GM23248 (cell line): ENCODE data around the gene WNT7B. TPM values are rescaled to one million over a fixed set of nuclear protein-coding genes. Genes with fewer than 3 reads are reported as not detected.

Experiments used
- DNase-seq: peaks from one replicate; pipeline ENCODE4 v3.0.0-alpha.2; 2015
- H2AFZ ChIP-seq: fragments of 200-600 bp; sonication (generic); 2 replicates; pipeline ENCODE4 v1.6.1; 2016; ENCODE audit warnings: antibody characterized with exemption
- H3F3A ChIP-seq: fragments of 200-600 bp; sonication (generic); 2 replicates; pipeline ENCODE4 v1.6.1; 2016; ENCODE audit warnings: mild to moderate bottlenecking, antibody characterized with exemption, mixed run types; ENCODE audit not compliant: insufficient read depth
- H3K27ac ChIP-seq: fragments of 200-600 bp; sonication (generic); 2 replicates; pipeline ENCODE4 v1.5.1; 2016; ENCODE audit warnings: mild to moderate bottlenecking
- H3K27me3 ChIP-seq: fragments of 200-600 bp; sonication (generic); replicated peaks from 2 replicates; pipeline ENCODE4 v1.6.1; 2016; ENCODE audit warnings: mild to moderate bottlenecking; ENCODE audit not compliant: insufficient read depth
- H3K36me3 ChIP-seq: fragments of 200-600 bp; sonication (generic); 2 replicates; pipeline ENCODE4 v1.6.1; 2016; ENCODE audit warnings: low read depth, mild to moderate bottlenecking
- H3K4me1 ChIP-seq: fragments of 200-600 bp; sonication (generic); 2 replicates; pipeline ENCODE4 v1.6.1; 2016; ENCODE audit warnings: mild to moderate bottlenecking; ENCODE audit not compliant: insufficient read depth
- H3K4me2 ChIP-seq: fragments of 200-600 bp; sonication (generic); one replicate; pipeline ENCODE4 v1.6.1; 2016; ENCODE audit warnings: mild to moderate bottlenecking; ENCODE audit not compliant: unreplicated experiment
- H3K4me3 ChIP-seq: fragments of 200-600 bp; sonication (generic); 2 replicates; pipeline ENCODE4 v1.5.1; 2016; ENCODE audit warnings: mild to moderate bottlenecking
- H3K79me2 ChIP-seq: fragments of 200-600 bp; sonication (generic); 2 replicates; pipeline ENCODE4 v1.6.1; 2016; ENCODE audit warnings: mild to moderate bottlenecking; ENCODE audit not compliant: insufficient read depth
- H3K9ac ChIP-seq: fragments of 200-600 bp; sonication (generic); 2 replicates; pipeline ENCODE4 v1.6.1; 2016; ENCODE audit warnings: mild to moderate bottlenecking
- H3K9me2 ChIP-seq: fragments of 200-600 bp; sonication (generic); 2 replicates; pipeline ENCODE4 v1.6.1; 2016; ENCODE audit warnings: mixed run types, mild to moderate bottlenecking, moderate library complexity; ENCODE audit not compliant: insufficient read depth
- H3K9me3 ChIP-seq: fragments of 200-600 bp; sonication (generic); one replicate; pipeline ENCODE4 v1.6.1; 2017; ENCODE audit warnings: low read depth
- H4K20me1 ChIP-seq: fragments of 200-600 bp; sonication (generic); 2 replicates; pipeline ENCODE4 v1.6.0; 2016; ENCODE audit not compliant: insufficient read depth
- EZH2 ChIP-seq: fragments of 200-600 bp; sonication (generic); IDR thresholded peaks from 2 replicates; pipeline ENCODE4 v1.6.1; 2018; ENCODE audit warnings: antibody characterized with exemption, mild to moderate bottlenecking; ENCODE audit not compliant: insufficient read depth, poor library complexity, severe bottlenecking
- EZH2phosphoT487 ChIP-seq: fragments of 200-600 bp; sonication (generic); IDR thresholded peaks from 2 replicates; pipeline ENCODE4 v1.6.1; 2018; ENCODE audit warnings: antibody characterized with exemption, moderate library complexity, mild to moderate bottlenecking, low read depth; ENCODE audit not compliant: insufficient read depth
- WGBS, 2 experiments: methylation state at CpG; one replicate each; pipeline ENCODE4 v1.1.6; 2015 to 2017; ENCODE audit warnings: low lambda C conversion rate in 2 of 2, low coverage in 1 of 2; ENCODE audit errors: missing lambda C conversion rate in 2 of 2; 5-methylcytosine and 5-hydroxymethylcytosine counted together
- in situ Hi-C: fragments of 300-500 bp; cut with MboI; formaldehyde crosslinking; loops from 2 replicates; pipeline ENCODE4 v1.15.0; 2020
- polyA plus RNA-seq: library from polyadenylated mRNA; unstranded; fragments of >200 nt; fragmentation: Nextera tagmentation; extraction: Ambion mirVana; gene quantifications from 2 replicates; pipeline ENCODE4 v1.2.1, GENCODE V29; 2016
- total RNA-seq: library from RNA; depleted of rRNA; stranded (reverse); fragments of >200 nt; shearing (Covaris generic); gene quantifications from 2 replicates; pipeline ENCODE4 v1.2.3, GENCODE V29; 2014

Gene WNT7B
- total and polyA plus RNA-seq, 2 experiments from 2014 or later = not detected

GRCh38 chr22:46017166-46017565 is 40.2 kb upstream of the WNT7B start:
- no peaks in the 10 kb centered on the region for H4K20me1 ChIP-seq
- in situ Hi-C loops = no loop called here
- DNase-seq = peak; percentile 63

GRCh38 chr22:46013460-46014416 is 36.8 kb upstream of the WNT7B start:
- 1 to 2% methylated on average over 39 to 56 of the region's 56 CpGs for WGBS, 2 experiments
- H3K4me1 ChIP-seq = peaks cover 32% of the 10 kb centered on the region
- no peaks in the 10 kb centered on the region for H3K9me3 ChIP-seq
- H3K27me3 ChIP-seq = no peaks in the 10 kb centered on the region
- H3K27ac ChIP-seq = peak overlapping the region; percentile 98
- H3K79me2 ChIP-seq = peaks cover 46% of the 10 kb centered on the region
- no peaks in the 10 kb centered on the region for H3K9me2 ChIP-seq
- peak overlapping the region; percentile 77 for H3K4me3 ChIP-seq
- TF ChIP-seq EZH2phosphoT487 = no peak
- TF ChIP-seq EZH2 = no peak
- in situ Hi-C loops = no loop called here
- peak; percentile 99 for DNase-seq
- H2AFZ ChIP-seq = peak overlapping the region; percentile 66
- H3F3A ChIP-seq = peaks cover 33% of the 10 kb centered on the region
- peak overlapping the region; percentile 89 for H3K4me2 ChIP-seq
- H4K20me1 ChIP-seq = no peaks in the 10 kb centered on the region
- peak overlapping the region; percentile 96 for H3K9ac ChIP-seq
- no peaks in the 10 kb centered on the region for H3K36me3 ChIP-seq

More at GRCh38 chr22:46017166-46017565, 40.2 kb upstream of the WNT7B start:
- no peaks in the 10 kb centered on the region for H3K27me3 ChIP-seq
- H3K79me2 ChIP-seq = peaks cover 31% of the 10 kb centered on the region
- TF ChIP-seq EZH2 (no peak), EZH2phosphoT487 (no peak)
- no peak overlapping the region for H3K9ac ChIP-seq
- no peaks in the 10 kb centered on the region for H3K9me2 ChIP-seq
- H3K4me3 ChIP-seq = no peak overlapping the region
- no peaks in the 10 kb centered on the region for H3K36me3 ChIP-seq
- H3K27ac ChIP-seq = peak overlapping the region; percentile 49
- no peaks in the 10 kb centered on the region for H3K9me3 ChIP-seq
- no peak overlapping the region for H2AFZ ChIP-seq
- 54 to 61% methylated on average over 2 of the region's 2 CpGs for WGBS, 2 experiments
- peak overlapping the region; percentile 39 for H3K4me2 ChIP-seq
- H3K4me1 ChIP-seq = peaks cover 30% of the 10 kb centered on the region
- peaks cover 28% of the 10 kb centered on the region for H3F3A ChIP-seq

- peaks cover 29% of the 10 kb centered on the region for H3F3A ChIP-seq
- H3K36me3 ChIP-seq = no peaks in the 10 kb centered on the region
- H2AFZ ChIP-seq = no peak overlapping the region
- peak overlapping the region; percentile 98 for H3K27ac ChIP-seq
- DNase-seq = no peak
- 37 to 46% methylated on average over 10 to 11 of the region's 11 CpGs for WGBS, 2 experiments
- in situ Hi-C loops = no loop called here
- H3K9ac ChIP-seq = peak overlapping the region; percentile 96
- H3K4me3 ChIP-seq = peak overlapping the region; percentile 36
- no peaks in the 10 kb centered on the region for H3K27me3 ChIP-seq
- H3K9me3 ChIP-seq = no peaks in the 10 kb centered on the region
- H3K4me2 ChIP-seq = peak overlapping the region; percentile 60
- no peaks in the 10 kb centered on the region for H3K9me2 ChIP-seq
- H3K79me2 ChIP-seq = peaks cover 45% of the 10 kb centered on the region
- H4K20me1 ChIP-seq = no peaks in the 10 kb centered on the region
- peaks cover 36% of the 10 kb centered on the region for H3K4me1 ChIP-seq
- TF ChIP-seq EZH2 = no peak
- no peak for TF ChIP-seq EZH2phosphoT487
Measured at GRCh38 chr22:46012881-46013281, 35.9 kb upstream of the WNT7B start.

- H3K79me2 ChIP-seq = peaks cover 45% of the 10 kb centered on the region
- no peak overlapping the region for H3K27ac ChIP-seq
- in situ Hi-C loops = no loop called here
- no peaks in the 10 kb centered on the region for H3K9me2 ChIP-seq
- no peak for DNase-seq
- no peaks in the 10 kb centered on the region for H3K27me3 ChIP-seq
- H3K9ac ChIP-seq = no peak overlapping the region; the same call in 1 of the 2 replicates
- no peak overlapping the region for H3K4me3 ChIP-seq
- no peaks in the 10 kb centered on the region for H4K20me1 ChIP-seq
- 90 to 92% methylated on average over 13 of the region's 13 CpGs for WGBS, 2 experiments
- H3K9me3 ChIP-seq = no peaks in the 10 kb centered on the region
- H3F3A ChIP-seq = peaks cover 24% of the 10 kb centered on the region
- H3K4me1 ChIP-seq = peaks cover 36% of the 10 kb centered on the region
- H2AFZ ChIP-seq = no peak overlapping the region
- no peak overlapping the region for H3K4me2 ChIP-seq
- H3K36me3 ChIP-seq = no peaks in the 10 kb centered on the region
- TF ChIP-seq EZH2 = no peak
- TF ChIP-seq EZH2phosphoT487 = no peak
Measured at GRCh38 chr22:46012182-46012880, 35.4 kb upstream of the WNT7B start.
